Activated CD8-positive, alpha-beta T cell treated with anti-CD3 and anti-CD28 coated beads for 36 hours (primary cell): ENCODE results near the gene ATP8A1. TPM values are rescaled to one million over a fixed set of nuclear protein-coding genes. Genes with fewer than 3 reads are reported as not detected.

Experiments
- ATAC-seq: fragments of 200-7000 bp; cut with Tn5 transposase; one replicate; pipeline ENCODE4 v1.10.0; 2021; ENCODE audit warnings: mild to moderate bottlenecking, moderate library complexity
- CTCF ChIA-PET: fragments of 350-600 bp; sonication (Branson Sonifier 250); formaldehyde crosslinking; loops from one replicate; lab custom pipeline; 2021; ENCODE audit warnings: antibody characterized with exemption; lab: Charles Lee
- POLR2A ChIA-PET: fragments of 350-600 bp; sonication (Branson Sonifier 250); formaldehyde crosslinking; loops from one replicate; lab custom pipeline; 2021; ENCODE audit warnings: antibody characterized with exemption; lab: Charles Lee
- DNase-seq: peaks from one replicate; pipeline ENCODE4 v3.0.0-alpha.2; 2020
- H3K27ac Mint-ChIP-seq: one replicate; pipeline ENCODE4 v1.8.0; 2021; ENCODE audit warnings: mild to moderate bottlenecking, mixed read lengths
- H3K27me3 Mint-ChIP-seq: one replicate; pipeline ENCODE4 v1.8.0; 2021; ENCODE audit warnings: mixed read lengths
- H3K36me3 Mint-ChIP-seq: one replicate; pipeline ENCODE4 v1.8.0; 2021; ENCODE audit warnings: low read depth, mixed read lengths
- H3K4me1 Mint-ChIP-seq: one replicate; pipeline ENCODE4 v1.8.0; 2021; ENCODE audit warnings: low read depth, mixed read lengths
- H3K4me3 Mint-ChIP-seq: one replicate; pipeline ENCODE4 v1.8.0; 2021; ENCODE audit warnings: mild to moderate bottlenecking, moderate library complexity, mixed read lengths
- H3K9me3 Mint-ChIP-seq: one replicate; pipeline ENCODE4 v1.8.0; 2021; ENCODE audit warnings: mixed read lengths
- CTCF ChIP-seq: fragments of 200-600 bp; IDR thresholded peaks from one replicate; pipeline ENCODE4 v1.8.0; 2022; ENCODE audit warnings: antibody characterized with exemption, mild to moderate bottlenecking
- intact Hi-C: fragments of 100-400 bp; cut with micrococcal nuclease; formaldehyde crosslinking; loops from one replicate; pipeline ENCODE4 v1.10.0; 2022
- total RNA-seq, 2 experiments: library from RNA; stranded (reverse); gene quantifications; one replicate each; pipeline ENCODE4 v1.2.3, GENCODE V29; 2021

ATP8A1 gene
- total RNA-seq, 2 experiments from 2014 or later = 28.1 to 30.7 TPM

DNA sequence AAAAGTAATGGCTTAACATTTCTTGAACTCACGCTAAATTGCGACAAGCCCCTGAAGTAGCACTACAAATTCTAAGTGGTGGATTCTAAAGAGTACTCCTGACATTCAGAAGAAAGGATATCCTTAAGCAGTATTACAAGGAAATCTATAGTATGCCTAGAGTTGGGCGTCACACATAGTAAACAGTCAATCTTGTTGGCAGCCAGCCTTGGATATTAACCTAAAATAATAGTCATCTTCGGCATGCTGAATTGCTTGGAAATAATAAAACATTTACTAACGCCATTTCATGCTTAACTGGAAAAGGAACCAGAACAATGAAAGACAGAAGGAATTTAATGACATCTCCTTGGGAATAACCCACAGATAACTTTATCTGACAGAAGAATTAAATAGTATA lies 18.6 kb downstream of the ATP8A1 start:
- Mint-ChIP-seq H3K27me3 (no peaks in the 10 kb centered on the region), H3K4me1 (peaks cover 81% of the 10 kb centered on the region), H3K36me3 (no peaks in the 10 kb centered on the region), H3K9me3 (no peaks in the 10 kb centered on the region), H3K4me3 (no peak overlapping the region), H3K27ac (no peak overlapping the region)
- ATAC-seq (no peak), DNase-seq (no peak)
- ChIA-PET POLR2A (interaction anchor here (1.0 to 1.6 kb wide), 2 partner anchors 9 to 18 kb away, joined by 3 to 5 read pairs; no protein-coding TSS in a partner anchor), CTCF (no interaction called here)
- intact Hi-C loops = no loop called here
- no peak for TF ChIP-seq CTCF

- no peak for TF ChIP-seq CTCF
- no peaks in the 10 kb centered on the region for H3K9me3 Mint-ChIP-seq
- peaks cover 82% of the 10 kb centered on the region for H3K4me1 Mint-ChIP-seq
- POLR2A ChIA-PET = interaction anchor here (0.9 to 1.6 kb wide), 3 partner anchors 8 to 18 kb away, joined by 3 to 5 read pairs (median 3); no protein-coding TSS in a partner anchor
- H3K27me3 Mint-ChIP-seq = no peaks in the 10 kb centered on the region
- CTCF ChIA-PET = interaction anchor here (1.2 to 1.8 kb wide), 2 partner anchors 9 to 11 kb away, joined by 3 to 9 read pairs; no protein-coding TSS in a partner anchor
- no peak overlapping the region for H3K27ac Mint-ChIP-seq
- intact Hi-C loops = no loop called here
- DNase-seq (no peak), ATAC-seq (no peak)
- H3K4me3 Mint-ChIP-seq = no peak overlapping the region
- H3K36me3 Mint-ChIP-seq = peaks cover 2% of the 10 kb centered on the region
These were observed 19.0 kb downstream of the ATP8A1 start for GRCh38 chr4:42637867-42638266.

DNA sequence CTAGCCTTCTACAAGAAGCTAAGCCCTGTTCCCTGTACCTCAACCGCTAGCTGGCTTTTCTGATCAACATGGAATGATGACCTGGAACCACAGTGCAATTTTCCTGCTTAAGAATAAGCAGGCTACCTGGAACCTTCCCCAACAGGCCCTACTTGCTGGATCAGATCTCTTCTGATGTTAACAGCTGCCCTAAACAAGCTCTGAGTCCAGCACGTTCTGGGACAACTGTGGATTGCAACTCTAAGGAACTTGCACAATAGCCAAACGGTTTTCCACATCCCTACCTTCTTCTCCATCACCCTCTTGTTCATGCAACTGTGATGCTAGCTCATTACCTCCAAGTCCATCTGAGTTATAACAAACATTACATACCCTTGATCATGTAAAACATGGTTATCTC lies 19.8 kb downstream of the ATP8A1 start:
- Mint-ChIP-seq H3K36me3 (peaks cover 2% of the 10 kb centered on the region), H3K4me3 (no peak overlapping the region), H3K4me1 (peaks cover 80% of the 10 kb centered on the region), H3K27me3 (no peaks in the 10 kb centered on the region), H3K27ac (no peak overlapping the region), H3K9me3 (no peaks in the 10 kb centered on the region)
- DNase-seq = no peak
- ChIA-PET CTCF (interaction anchor here (1.1 to 1.8 kb wide), 4 partner anchors 8 to 10 kb away, joined by 3 to 9 read pairs (median 4); no protein-coding TSS in a partner anchor), POLR2A (interaction anchor here (0.8 to 1.6 kb wide), 4 partner anchors 8 to 33 kb away, joined by 3 to 5 read pairs (median 4); no protein-coding TSS in a partner anchor)
- TF ChIP-seq CTCF = no peak
- no peak for ATAC-seq
- intact Hi-C loops = no loop called here

GRCh38 chr4:42636645-42636949 lies 20.3 kb downstream of the ATP8A1 start:
- Mint-ChIP-seq H3K4me3 (no peak overlapping the region), H3K4me1 (peaks cover 80% of the 10 kb centered on the region)

More at GRCh38 chr4:42636645-42636949, 20.3 kb downstream of the ATP8A1 start:
- Mint-ChIP-seq H3K27ac (peak overlapping the region; percentile 10), H3K27me3 (no peaks in the 10 kb centered on the region), H3K36me3 (peaks cover 7% of the 10 kb centered on the region), H3K9me3 (no peaks in the 10 kb centered on the region)
- ATAC-seq (no peak), DNase-seq (no peak)
- CTCF ChIA-PET = interaction anchor here (1.1 to 1.8 kb wide), 5 partner anchors 8 to 68 kb away, joined by 3 to 9 read pairs (median 4); no protein-coding TSS in a partner anchor
- no peak for TF ChIP-seq CTCF
- intact Hi-C loops = no loop called here
- POLR2A ChIA-PET = interaction anchor here (0.8 to 1.6 kb wide), 2 partner anchors 20 to 34 kb away, joined by 4 to 5 read pairs; no protein-coding TSS in a partner anchor
